ENCODE measurements around the gene ZNF197. TPM values are rescaled to one million over a fixed set of nuclear protein-coding genes. Genes with fewer than 3 reads are reported as not detected.
A peak's percentile ranks its signal among the peaks of the same experiment; 100 is the strongest.

The ZNF197 gene
- total and polyA plus RNA-seq, 2 of the 4 experiments (the other 2 are of a cell fraction): 5.0 to 14.9 TPM

GRCh38 chr3:44643024-44643423 is 18.2 kb downstream of the ZNF197 start:
- intact Hi-C loops (cut with micrococcal nuclease): loop anchor here (10.0 kb wide), 1 partner anchor 272 kb away; no protein-coding TSS in a partner anchor
- no peak overlapping the region for H3K23ac ChIP-seq (ENCODE audit: low read depth, low read length)
- no peaks in the 10 kb centered on the region for H3K9me1 ChIP-seq (ENCODE audit: insufficient read depth, low read length)
- no peak overlapping the region for H3K14ac ChIP-seq (replicated peaks; ENCODE audit: low read depth, low read length)
- no peak overlapping the region for H3K9ac ChIP-seq (ENCODE audit: low read depth, low read length)
- H2BK20ac ChIP-seq (ENCODE audit: low read depth, low read length): no peak overlapping the region
- H2BK15ac ChIP-seq (ENCODE audit: low read depth, low read length): no peak overlapping the region
- ATAC-seq (ENCODE audit: low read depth) (no peak), DNase-seq (no peak)
- no peak overlapping the region for H3K4me2 ChIP-seq (ENCODE audit: low read depth, low read length)
- in situ Hi-C loops (cut with MboI; ENCODE audit: low sequenced_read_pairs): loop anchor here (25.0 kb wide), 1 partner anchor 306 kb away; the partner anchor contains the start of gene TCAIM
- H3K9me3 ChIP-seq (ENCODE audit: control insufficient read depth, insufficient read depth, low read length): peaks cover 38% of the 10 kb centered on the region
- H2AK5ac ChIP-seq (ENCODE audit: low read depth, low read length): no peak overlapping the region
- no peak overlapping the region for H3K4me3 ChIP-seq (ENCODE audit: insufficient read depth, low read depth, low read length)
- H3K27me3 ChIP-seq (ENCODE audit: control insufficient read depth, insufficient read depth, low read length): no peaks in the 10 kb centered on the region
- H3K56ac ChIP-seq (ENCODE audit: extremely low read depth, insufficient read depth, low read length): no peak overlapping the region
- H3K4me1 ChIP-seq (ENCODE audit: control insufficient read depth, insufficient read depth, low read length): no peaks in the 10 kb centered on the region
- H4K20me1 ChIP-seq (ENCODE audit: insufficient read depth, low read length): no peaks in the 10 kb centered on the region
- CTCF ChIA-PET: no interaction called here
- no peak overlapping the region for H3K27ac ChIP-seq (ENCODE audit: insufficient read depth, low read length)
- H2BK5ac ChIP-seq (ENCODE audit: low read depth, low read length, poor library complexity, severe bottlenecking): no peak overlapping the region
- POLR2A ChIA-PET (ENCODE audit: unreplicated experiment): no interaction called here
- no peak overlapping the region for H2BK120ac ChIP-seq (ENCODE audit: low read depth, low read length)
- H4K8ac ChIP-seq (ENCODE audit: low read depth in 2 of 2, low read length in 2 of 2): no peak overlapping the region
- H3K18ac ChIP-seq (ENCODE audit: low read depth, low read length): no peak overlapping the region
- WGBS, 2 experiments (ENCODE audit: extremely low coverage in 2 of 2, insufficient read length in 1 of 2): no CpG with 5 or more reads among the region's 4 CpGs
- TF ChIP-seq RCOR1 (IDR thresholded peaks at IDR 0.05; ENCODE audit: insufficient replicate concordance, low read length) (no peak), MAFK (IDR thresholded peaks at IDR 0.05; ENCODE audit: low read depth, low read length) (no peak), CHD1 (IDR thresholded peaks at IDR 0.05; ENCODE audit: low read depth, low read length) (no peak), NFE2L2 (IDR thresholded peaks at IDR 0.05; ENCODE audit: low read depth, low read length) (no peak), USF2 (IDR thresholded peaks at IDR 0.05; ENCODE audit: low read depth, low read length) (no peak)
- TSS peak; percentile 24 for BruUV-seq (replicated peaks)
- H3K4ac ChIP-seq (ENCODE audit: low read depth, low read length): no peak overlapping the region
- dilution Hi-C loops (cut with HindIII; ENCODE audit: low sequenced_read_pairs, unreplicated experiment): no loop called here
- H3K79me1 ChIP-seq (ENCODE audit: low read depth in 1 of 2, low read length in 2 of 2): peaks cover 14 to 33% of the 10 kb centered on the region in 2 experiments; a peak in 2 of 4 replicates
- no peak overlapping the region for H4K91ac ChIP-seq (ENCODE audit: insufficient read depth, low read depth, low read length)
- H3K36me3 ChIP-seq (ENCODE audit: control insufficient read depth, insufficient read depth, low read length): peaks cover 36% of the 10 kb centered on the region
- H2AK9ac ChIP-seq (replicated peaks; ENCODE audit: low read depth, low read length, poor library complexity): no peak overlapping the region
- no peak overlapping the region for H4K5ac ChIP-seq (ENCODE audit: low read depth, low read length)
- no peak overlapping the region for H2AFZ ChIP-seq (replicated peaks; ENCODE audit: low read length, poor library complexity)
